Keratinocyte (primary cell): ENCODE results near the gene PPP5C. TPM values are rescaled to one million over a fixed set of nuclear protein-coding genes. Genes with fewer than 3 reads are reported as not detected.

Experiments
- DNase-seq: peaks from one replicate; pipeline ENCODE4 v3.0.0-alpha.2; 2011; ENCODE audit warnings: low read depth, missing footprints, low spot score
- FAIRE-seq: peaks from 2 replicates; lab custom pipeline; 2011; peaks lifted over from hg19 to GRCh38; lab: Jason Lieb, UNC
- H2AFZ ChIP-seq: 2 replicates; pipeline ENCODE4 v1.6.0; 2012; ENCODE audit warnings: low read length, control low read depth, inconsistent platforms; ENCODE audit not compliant: control insufficient read depth
- H3K27ac ChIP-seq: 2 replicates; pipeline ENCODE4 v1.5.1; 2011; ENCODE audit warnings: low read length; ENCODE audit not compliant: control insufficient read depth, insufficient read depth
- H3K27me3 ChIP-seq: 3 replicates; pipeline ENCODE4 v1.6.0; 2011; ENCODE audit warnings: low read length; ENCODE audit not compliant: control insufficient read depth, insufficient read depth; ENCODE audit errors: extremely low read depth
- H3K36me3 ChIP-seq, 2 experiments: 2 replicates in 1 of 2; 3 replicates in 1 of 2; pipeline ENCODE4 v1.5.1; 2011; ENCODE audit warnings: low read length in 2 of 2, mild to moderate bottlenecking in 1 of 2; ENCODE audit not compliant: control insufficient read depth in 2 of 2, insufficient read depth in 2 of 2; ENCODE audit errors: extremely low read depth in 1 of 2
- H3K4me1 ChIP-seq: 3 replicates; pipeline ENCODE4 v1.5.1; 2011; ENCODE audit warnings: low read length; ENCODE audit not compliant: control insufficient read depth, insufficient read depth; ENCODE audit errors: extremely low read depth
- H3K4me2 ChIP-seq: 3 replicates; pipeline ENCODE4 v1.6.0; 2011; ENCODE audit warnings: low read depth, low read length; ENCODE audit not compliant: control insufficient read depth, insufficient read depth; ENCODE audit errors: extremely low read depth
- H3K4me3 ChIP-seq, 3 experiments: fragments of 200-600 bp in 1 of 3; sonication (generic) in 1 of 3; 2 replicates in 2 of 3; 3 replicates in 1 of 3; pipeline ENCODE4 v1.5.1; 2011 to 2016; ENCODE audit warnings: low read length in 3 of 3, mild to moderate bottlenecking in 3 of 3, control low read depth in 2 of 3, inconsistent platforms in 1 of 3, low read depth in 1 of 3, mixed read lengths in 1 of 3, mixed run types in 1 of 3, moderate library complexity in 1 of 3; ENCODE audit not compliant: control insufficient read depth in 2 of 3, insufficient read depth in 2 of 3; ENCODE audit errors: extremely low read depth in 1 of 3
- H3K79me2 ChIP-seq: 2 replicates; pipeline ENCODE4 v1.6.0; 2012; ENCODE audit warnings: low read length; ENCODE audit not compliant: control insufficient read depth, insufficient read depth
- H3K9ac ChIP-seq: 3 replicates; pipeline ENCODE4 v1.6.0; 2011; ENCODE audit warnings: low read length; ENCODE audit not compliant: control insufficient read depth, insufficient read depth; ENCODE audit errors: extremely low read depth
- H3K9me1 ChIP-seq: 3 replicates; pipeline ENCODE4 v1.6.0; 2011; ENCODE audit warnings: low read length; ENCODE audit not compliant: control insufficient read depth, insufficient read depth; ENCODE audit errors: extremely low read depth
- H3K9me3 ChIP-seq: 2 replicates; pipeline ENCODE4 v1.5.1; 2012; ENCODE audit warnings: low read depth, low read length; ENCODE audit not compliant: control insufficient read depth
- H4K20me1 ChIP-seq: 3 replicates; pipeline ENCODE4 v1.6.0; 2011; ENCODE audit warnings: low read length; ENCODE audit not compliant: control insufficient read depth, insufficient read depth; ENCODE audit errors: extremely low read depth
- EZH2 ChIP-seq: IDR thresholded peaks from one replicate; pipeline ENCODE4 v1.6.1; 2012; ENCODE audit warnings: inconsistent platforms, mild to moderate bottlenecking, low read length, moderate library complexity
- dilution Hi-C: fragments of 300-500 bp; cut with MboI; formaldehyde crosslinking; loops from one replicate; pipeline ENCODE4 v1.7.0; 2020; ENCODE audit warnings: low sequenced_read_pairs; ENCODE audit not compliant: extremely low pct_ligation_motif_present
- polyA plus RNA-seq, 5 experiments: library from polyadenylated mRNA; depleted of rRNA in 3 of 5; stranded (reverse) in 3 of 5; stranded (forward) in 1 of 5; unstranded in 1 of 5; fragments of >200 nt; gene quantifications; 1 replicate in 1 of 5; 2 replicates in 3 of 5; 3 replicates in 1 of 5; pipeline versions ENCODE4 v1.2.1 to v1.2.3, GENCODE V29; 2011 to 2012; ENCODE audit warnings: missing spikeins in 2 of 5, low read depth in 1 of 5, low replicate concordance in 1 of 5
- TF ChIP-seq, protein P1 (sequence below), 3 experiments: IDR thresholded peaks in 1 of 3; conservative IDR thresholded peaks in 1 of 3; optimal IDR thresholded peaks in 1 of 3; 2 replicates in 2 of 3; 3 replicates in 1 of 3; pipeline versions ENCODE3 to v1.5.1; 2011; ENCODE audit warnings: low read length in 3 of 3, mild to moderate bottlenecking in 3 of 3, moderate library complexity in 2 of 3, control low read depth in 1 of 3, inconsistent platforms in 1 of 3; ENCODE audit not compliant: insufficient read depth in 2 of 3; ENCODE audit errors: extremely low read depth in 1 of 3

PPP5C gene
- polyA plus RNA-seq, 1 donor (not counting 4 experiments of a cell fraction or from before 2014, with no cell fraction given) = 97.5 TPM

- H3K27me3 ChIP-seq = no peaks in the 10 kb centered on the region
- H3K9ac ChIP-seq = no peak overlapping the region
- no peak overlapping the region for H3K27ac ChIP-seq
- H3K4me1 ChIP-seq = no peaks in the 10 kb centered on the region
- no peaks in the 10 kb centered on the region for H3K9me1 ChIP-seq
- no peak for DNase-seq
- no peak for FAIRE-seq
- H3K4me3 ChIP-seq = no peak overlapping the region
- dilution Hi-C loops = no loop called here
- TF ChIP-seq, protein P1, sequence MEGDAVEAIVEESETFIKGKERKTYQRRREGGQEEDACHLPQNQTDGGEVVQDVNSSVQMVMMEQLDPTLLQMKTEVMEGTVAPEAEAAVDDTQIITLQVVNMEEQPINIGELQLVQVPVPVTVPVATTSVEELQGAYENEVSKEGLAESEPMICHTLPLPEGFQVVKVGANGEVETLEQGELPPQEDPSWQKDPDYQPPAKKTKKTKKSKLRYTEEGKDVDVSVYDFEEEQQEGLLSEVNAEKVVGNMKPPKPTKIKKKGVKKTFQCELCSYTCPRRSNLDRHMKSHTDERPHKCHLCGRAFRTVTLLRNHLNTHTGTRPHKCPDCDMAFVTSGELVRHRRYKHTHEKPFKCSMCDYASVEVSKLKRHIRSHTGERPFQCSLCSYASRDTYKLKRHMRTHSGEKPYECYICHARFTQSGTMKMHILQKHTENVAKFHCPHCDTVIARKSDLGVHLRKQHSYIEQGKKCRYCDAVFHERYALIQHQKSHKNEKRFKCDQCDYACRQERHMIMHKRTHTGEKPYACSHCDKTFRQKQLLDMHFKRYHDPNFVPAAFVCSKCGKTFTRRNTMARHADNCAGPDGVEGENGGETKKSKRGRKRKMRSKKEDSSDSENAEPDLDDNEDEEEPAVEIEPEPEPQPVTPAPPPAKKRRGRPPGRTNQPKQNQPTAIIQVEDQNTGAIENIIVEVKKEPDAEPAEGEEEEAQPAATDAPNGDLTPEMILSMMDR (optimal IDR thresholded peaks at IDR 0.05 in 1 of 3, IDR thresholded peaks at IDR 0.05 in 1 of 3, conservative IDR thresholded peaks at IDR 0.05 in 1 of 3; ENCODE audit: extremely low read depth in 1 of 3, insufficient read depth in 2 of 3, low read length in 3 of 3) = no peak
- no peak for TF ChIP-seq EZH2
- H3K36me3 ChIP-seq = peaks cover 28 to 35% of the 10 kb centered on the region in 2 experiments
- H3K79me2 ChIP-seq = no peaks in the 10 kb centered on the region
- H4K20me1 ChIP-seq = no peaks in the 10 kb centered on the region
- no peak overlapping the region for H2AFZ ChIP-seq
- H3K4me2 ChIP-seq = no peak overlapping the region
- H3K9me3 ChIP-seq = peaks cover 4% of the 10 kb centered on the region
Measured at GRCh38 chr19:46385636-46386035, 38.7 kb downstream of the PPP5C start.

- H3K36me3 ChIP-seq = peaks cover 30 to 35% of the 10 kb centered on the region in 2 experiments
- DNase-seq (no peak), FAIRE-seq (no peak)
- H3K9me1 ChIP-seq = no peaks in the 10 kb centered on the region
- H3K27ac ChIP-seq = no peak overlapping the region
- H4K20me1 ChIP-seq = no peaks in the 10 kb centered on the region
- no peaks in the 10 kb centered on the region for H3K79me2 ChIP-seq
- no peak overlapping the region for H3K4me3 ChIP-seq
- no peak overlapping the region for H3K9ac ChIP-seq
- no peaks in the 10 kb centered on the region for H3K27me3 ChIP-seq
- H3K9me3 ChIP-seq = peaks cover 4% of the 10 kb centered on the region
- no peaks in the 10 kb centered on the region for H3K4me1 ChIP-seq
- no peak for TF ChIP-seq EZH2
- TF ChIP-seq, protein P1 (optimal IDR thresholded peaks at IDR 0.05 in 1 of 3, IDR thresholded peaks at IDR 0.05 in 1 of 3, conservative IDR thresholded peaks at IDR 0.05 in 1 of 3; ENCODE audit: extremely low read depth in 1 of 3, insufficient read depth in 2 of 3, low read length in 3 of 3) = no peak
- no peak overlapping the region for H2AFZ ChIP-seq
- dilution Hi-C loops = no loop called here
- no peak overlapping the region for H3K4me2 ChIP-seq
Measured at GRCh38 chr19:46386151-46386550, 39.3 kb downstream of the PPP5C start.
